Memory B cell (primary cell): Measurements from ENCODE around the gene CAMTA1.

Experiments used
- ATAC-seq: fragments of 150-1000 bp; cut with Tn5 transposase; 2 replicates; pipeline ENCODE4 v1.10.0; 2021; ENCODE audit warnings: low read depth, mild to moderate bottlenecking, moderate library complexity
- DNase-seq, 2 donors: peaks; one replicate each; pipeline ENCODE4 v3.0.0; 2022; ENCODE audit warnings: low spot score in 2 of 2
- H3K27ac Mint-ChIP-seq: one replicate; pipeline ENCODE4 v1.8.0; 2022; ENCODE audit warnings: mild to moderate bottlenecking, moderate library complexity, mixed read lengths
- H3K27me3 Mint-ChIP-seq: one replicate; pipeline ENCODE4 v1.8.0; 2022; ENCODE audit warnings: mixed read lengths
- H3K36me3 Mint-ChIP-seq: one replicate; pipeline ENCODE4 v1.8.0; 2022; ENCODE audit warnings: mild to moderate bottlenecking, mixed read lengths
- H3K4me1 Mint-ChIP-seq: one replicate; pipeline ENCODE4 v1.8.0; 2022; ENCODE audit warnings: mixed read lengths
- H3K4me3 Mint-ChIP-seq: one replicate; pipeline ENCODE4 v1.8.0; 2022; ENCODE audit warnings: mild to moderate bottlenecking, moderate library complexity, mixed read lengths
- H3K9me3 Mint-ChIP-seq: one replicate; pipeline ENCODE4 v1.8.0; 2022; ENCODE audit warnings: mixed read lengths

The CAMTA1 gene

GRCh38 chr1:7628273-7628672, 843.0 kb downstream of the CAMTA1 start:
- H3K36me3 Mint-ChIP-seq, result no peaks in the 10 kb centered on the region
- ATAC-seq, result no peak
- H3K4me1 Mint-ChIP-seq, result no peaks in the 10 kb centered on the region
- H3K27me3 Mint-ChIP-seq, result peaks cover 14% of the 10 kb centered on the region
- no peak for DNase-seq
- H3K27ac Mint-ChIP-seq, result no peak overlapping the region
- H3K4me3 Mint-ChIP-seq, result no peak overlapping the region
- no peaks in the 10 kb centered on the region for H3K9me3 Mint-ChIP-seq

GRCh38 chr1:7629011-7629410, 843.8 kb downstream of the CAMTA1 start:
- Mint-ChIP-seq H3K4me3 (no peak overlapping the region), H3K4me1 (no peaks in the 10 kb centered on the region), H3K27me3 (peaks cover 18% of the 10 kb centered on the region), H3K27ac (no peak overlapping the region), H3K9me3 (no peaks in the 10 kb centered on the region), H3K36me3 (no peaks in the 10 kb centered on the region)
- DNase-seq, result no peak
- no peak for ATAC-seq

GRCh38 chr1:7629465-7630195, 844.4 kb downstream of the CAMTA1 start:
- Mint-ChIP-seq H3K4me3 (no peak overlapping the region), H3K4me1 (no peaks in the 10 kb centered on the region), H3K27ac (no peak overlapping the region), H3K27me3 (peaks cover 21% of the 10 kb centered on the region), H3K36me3 (no peaks in the 10 kb centered on the region), H3K9me3 (no peaks in the 10 kb centered on the region)
- DNase-seq, result no peak
- ATAC-seq, result no peak

- Mint-ChIP-seq H3K4me1 (no peaks in the 10 kb centered on the region), H3K4me3 (no peak overlapping the region), H3K27me3 (peaks cover 16% of the 10 kb centered on the region), H3K27ac (no peak overlapping the region), H3K36me3 (no peaks in the 10 kb centered on the region), H3K9me3 (no peaks in the 10 kb centered on the region)
- ATAC-seq (no peak), DNase-seq (no peak)
Observed at GRCh38 chr1:7630378-7630777, 845.1 kb downstream of the CAMTA1 start.

- Mint-ChIP-seq H3K4me1 (no peaks in the 10 kb centered on the region), H3K36me3 (no peaks in the 10 kb centered on the region), H3K27me3 (peaks cover 16% of the 10 kb centered on the region), H3K27ac (no peak overlapping the region), H3K4me3 (no peak overlapping the region), H3K9me3 (no peaks in the 10 kb centered on the region)
- ATAC-seq (no peak), DNase-seq (no peak)
Observed at GRCh38 chr1:7632176-7632575, 846.9 kb downstream of the CAMTA1 start.

GRCh38 chr1:7632681-7633080, 847.4 kb downstream of the CAMTA1 start:
- Mint-ChIP-seq H3K4me3 (no peak overlapping the region), H3K4me1 (no peaks in the 10 kb centered on the region), H3K9me3 (no peaks in the 10 kb centered on the region), H3K36me3 (no peaks in the 10 kb centered on the region), H3K27me3 (peaks cover 16% of the 10 kb centered on the region), H3K27ac (no peak overlapping the region)
- DNase-seq (no peak), ATAC-seq (no peak)

GRCh38 chr1:7633506-7634245, 848.4 kb downstream of the CAMTA1 start:
- Mint-ChIP-seq H3K4me1 (no peaks in the 10 kb centered on the region), H3K4me3 (no peak overlapping the region), H3K36me3 (no peaks in the 10 kb centered on the region), H3K9me3 (no peaks in the 10 kb centered on the region), H3K27ac (no peak overlapping the region), H3K27me3 (peaks cover 15% of the 10 kb centered on the region)
- DNase-seq, result no peak
- ATAC-seq, result no peak

- H3K27ac Mint-ChIP-seq, result no peak overlapping the region
- no peaks in the 10 kb centered on the region for H3K36me3 Mint-ChIP-seq
- no peaks in the 10 kb centered on the region for H3K4me1 Mint-ChIP-seq
- no peaks in the 10 kb centered on the region for H3K9me3 Mint-ChIP-seq
- DNase-seq (no peak), ATAC-seq (no peak)
- peaks cover 15% of the 10 kb centered on the region for H3K27me3 Mint-ChIP-seq
- no peak overlapping the region for H3K4me3 Mint-ChIP-seq
Observed at GRCh38 chr1:7634546-7635240, 849.4 kb downstream of the CAMTA1 start.

- H3K27ac Mint-ChIP-seq, result no peak overlapping the region
- H3K27me3 Mint-ChIP-seq, result peaks cover 18% of the 10 kb centered on the region
- no peak overlapping the region for H3K4me3 Mint-ChIP-seq
- H3K4me1 Mint-ChIP-seq, result no peaks in the 10 kb centered on the region
- no peaks in the 10 kb centered on the region for H3K36me3 Mint-ChIP-seq
- no peak for ATAC-seq
- H3K9me3 Mint-ChIP-seq, result no peaks in the 10 kb centered on the region
- DNase-seq, result no peak
Observed at GRCh38 chr1:7636795-7637526, 851.7 kb downstream of the CAMTA1 start.

- H3K9me3 Mint-ChIP-seq, result no peaks in the 10 kb centered on the region
- H3K4me1 Mint-ChIP-seq, result no peaks in the 10 kb centered on the region
- DNase-seq (no peak), ATAC-seq (no peak)
- peaks cover 14% of the 10 kb centered on the region for H3K27me3 Mint-ChIP-seq
- H3K4me3 Mint-ChIP-seq, result no peak overlapping the region
- H3K36me3 Mint-ChIP-seq, result no peaks in the 10 kb centered on the region
- H3K27ac Mint-ChIP-seq, result no peak overlapping the region
Observed at GRCh38 chr1:7638078-7638477, 852.8 kb downstream of the CAMTA1 start.

GRCh38 chr1:7639435-7640131, 854.3 kb downstream of the CAMTA1 start:
- H3K36me3 Mint-ChIP-seq, result no peaks in the 10 kb centered on the region
- no peaks in the 10 kb centered on the region for H3K9me3 Mint-ChIP-seq
- DNase-seq (no peak), ATAC-seq (no peak)
- H3K4me3 Mint-ChIP-seq, result no peak overlapping the region
- H3K27ac Mint-ChIP-seq, result no peak overlapping the region
- H3K27me3 Mint-ChIP-seq, result peaks cover 5% of the 10 kb centered on the region
- H3K4me1 Mint-ChIP-seq, result no peaks in the 10 kb centered on the region

GRCh38 chr1:7640350-7640749, 855.1 kb downstream of the CAMTA1 start:
- no peaks in the 10 kb centered on the region for H3K9me3 Mint-ChIP-seq
- no peak overlapping the region for H3K27ac Mint-ChIP-seq
- H3K4me1 Mint-ChIP-seq, result no peaks in the 10 kb centered on the region
- H3K36me3 Mint-ChIP-seq, result no peaks in the 10 kb centered on the region
- no peak overlapping the region for H3K4me3 Mint-ChIP-seq
- ATAC-seq (no peak), DNase-seq (no peak)
- peaks cover 5% of the 10 kb centered on the region for H3K27me3 Mint-ChIP-seq

- Mint-ChIP-seq H3K36me3 (no peaks in the 10 kb centered on the region), H3K4me3 (no peak overlapping the region), H3K27ac (no peak overlapping the region), H3K27me3 (peaks cover 7% of the 10 kb centered on the region), H3K4me1 (no peaks in the 10 kb centered on the region), H3K9me3 (no peaks in the 10 kb centered on the region)
- ATAC-seq, result no peak
- no peak for DNase-seq
Observed at GRCh38 chr1:7640920-7641585, 855.8 kb downstream of the CAMTA1 start.
